Suprapubic skin (tissue), 4 donors: ENCODE data around the gene SGTA. TPM values are rescaled to one million over a fixed set of nuclear protein-coding genes. Genes with fewer than 3 reads are reported as not detected.
"Not testable (repeated sequence)": the region's sequence is repeated elsewhere in the genome, so short reads cannot be mapped to it uniquely, and the experiment has no call there.

ENCODE experiments used
- DNase-seq, 2 donors: peaks; one replicate each; pipeline ENCODE4 v3.0.0-alpha.2; 2019; ENCODE audit warnings: low spot score in 2 of 2
- H3K27ac ChIP-seq: fragments of 200-600 bp; sonication (generic); one replicate; pipeline ENCODE4 v1.5.1; 2019
- H3K27me3 ChIP-seq: fragments of 200-600 bp; sonication (generic); one replicate; pipeline ENCODE4 v1.5.1; 2019
- H3K36me3 ChIP-seq: fragments of 200-600 bp; sonication (generic); one replicate; pipeline ENCODE4 v1.5.1; 2019
- H3K4me1 ChIP-seq: fragments of 200-600 bp; sonication (generic); one replicate; pipeline ENCODE4 v1.5.1; 2019
- H3K4me3 ChIP-seq: fragments of 200-600 bp; sonication (generic); one replicate; pipeline ENCODE4 v1.5.1; 2019; ENCODE audit warnings: mild to moderate bottlenecking
- H3K9me3 ChIP-seq: fragments of 200-600 bp; sonication (generic); one replicate; pipeline ENCODE4 v1.5.1; 2019
- CTCF ChIP-seq, 2 donors: fragments of 200-600 bp in 1 of 2; fragments of 450-650 bp in 1 of 2; sonication (generic) in 1 of 2; IDR thresholded peaks; one replicate each; pipeline ENCODE4 v1.5.1; 2016 to 2019; ENCODE audit warnings: antibody characterized with exemption in 2 of 2, mild to moderate bottlenecking in 1 of 2, moderate library complexity in 1 of 2
- EP300 ChIP-seq: sonication (generic); formaldehyde crosslinking; IDR thresholded peaks from one replicate; pipeline ENCODE4 v1.6.1; 2017; ENCODE audit warnings: antibody characterized with exemption
- POLR2A ChIP-seq, 2 donors: fragments of 450-650 bp; IDR thresholded peaks; one replicate each; pipeline ENCODE4 v1.6.1; 2017; ENCODE audit warnings: antibody characterized with exemption in 2 of 2, mild to moderate bottlenecking in 2 of 2, moderate library complexity in 2 of 2
- POLR2AphosphoS5 ChIP-seq, 3 donors: sonication (generic); formaldehyde crosslinking; IDR thresholded peaks; one replicate each; pipeline ENCODE4 v1.6.1; 2017; ENCODE audit warnings: antibody characterized with exemption in 3 of 3
- WGBS: methylation state at CpG from one replicate; pipeline ENCODE4 v1.1.5; 2018; 5-methylcytosine and 5-hydroxymethylcytosine counted together
- total RNA-seq, 4 donors: library from RNA; depleted of rRNA; stranded (reverse); fragments of >200 nt; gene quantifications; one replicate each; pipeline ENCODE4 v1.1.0, GENCODE V29; 2016

SGTA gene
- total RNA-seq, 4 donors from 2014 or later = 29.1 to 48.9 (median 40.6) TPM

- Histone ChIP-seq H3K36me3 (no peaks in the 10 kb centered on the region), H3K9me3 (peaks cover 7% of the 10 kb centered on the region), H3K27ac (no peak overlapping the region), H3K4me1 (peaks cover 14% of the 10 kb centered on the region), H3K4me3 (no peak overlapping the region), H3K27me3 (peaks cover 25% of the 10 kb centered on the region)
- WGBS = 100% methylated on average over 2 of the region's 19 CpGs
- no peak for TF ChIP-seq POLR2A (IDR thresholded peaks at IDR 0.05)
- no peak for TF ChIP-seq POLR2AphosphoS5 (IDR thresholded peaks at IDR 0.05)
- TF ChIP-seq CTCF (IDR thresholded peaks at IDR 0.05) = no peak
- TF ChIP-seq EP300 = no peak
- no peak for DNase-seq
Measured at GRCh38 chr19:2716275-2716650, 66.8 kb downstream of the SGTA start.

GRCh38 chr19:2715470-2716274 is 67.4 kb downstream of the SGTA start:
- no peaks in the 10 kb centered on the region for H3K36me3 ChIP-seq
- whole genome bisulfite sequencing = 94% methylated on average over 9 of the region's 12 CpGs
- no peak for DNase-seq
- H3K9me3 ChIP-seq = peaks cover 7% of the 10 kb centered on the region
- H3K4me3 ChIP-seq = no peak overlapping the region
- no peak overlapping the region for H3K27ac ChIP-seq
- H3K27me3 ChIP-seq = peaks cover 21% of the 10 kb centered on the region
- peaks cover 9% of the 10 kb centered on the region for H3K4me1 ChIP-seq
- TF ChIP-seq CTCF (IDR thresholded peaks at IDR 0.05) (no peak), POLR2AphosphoS5 (IDR thresholded peaks at IDR 0.05) (no peak), EP300 (no peak), POLR2A (IDR thresholded peaks at IDR 0.05) (no peak)

- Histone ChIP-seq H3K9me3 (peaks cover 7% of the 10 kb centered on the region), H3K36me3 (no peaks in the 10 kb centered on the region), H3K4me3 (no peak overlapping the region), H3K27ac (no peak overlapping the region), H3K27me3 (peaks cover 11% of the 10 kb centered on the region), H3K4me1 (no peaks in the 10 kb centered on the region)
- no peak for DNase-seq
- TF ChIP-seq EP300 = no peak
- TF ChIP-seq POLR2A (IDR thresholded peaks at IDR 0.05) = no peak
- no peak for TF ChIP-seq CTCF (IDR thresholded peaks at IDR 0.05)
- no peak for TF ChIP-seq POLR2AphosphoS5 (IDR thresholded peaks at IDR 0.05)
- 88% methylated on average over 14 of the region's 16 CpGs for WGBS
Measured at GRCh38 chr19:2714531-2715269, 68.4 kb downstream of the SGTA start.

- H3K9me3 ChIP-seq, H3K4me1 ChIP-seq, H3K27ac ChIP-seq, H3K4me3 ChIP-seq, DNase-seq, H3K36me3 ChIP-seq: not testable (repeated sequence)
- WGBS = 78% methylated on average over 1 of the region's 1 CpG
- H3K27me3 ChIP-seq = peaks cover 11% of the 10 kb centered on the region
Measured at GRCh38 chr19:2714102-2714501, 69.0 kb downstream of the SGTA start.

GRCh38 chr19:2713170-2713569 is 69.9 kb downstream of the SGTA start:
- 90% methylated on average over 3 of the region's 3 CpGs for WGBS
- H3K36me3 ChIP-seq, DNase-seq, H3K4me3 ChIP-seq, H3K27ac ChIP-seq, H3K4me1 ChIP-seq, H3K9me3 ChIP-seq: not testable (repeated sequence)
- H3K27me3 ChIP-seq = peaks cover 11% of the 10 kb centered on the region

- Histone ChIP-seq H3K27me3 (peaks cover 11% of the 10 kb centered on the region), H3K9me3 (peaks cover 7% of the 10 kb centered on the region), H3K4me1 (no peaks in the 10 kb centered on the region), H3K4me3 (no peak overlapping the region), H3K27ac (no peak overlapping the region), H3K36me3 (no peaks in the 10 kb centered on the region)
- DNase-seq = no peak
- TF ChIP-seq POLR2AphosphoS5 (IDR thresholded peaks at IDR 0.05) = no peak
- no peak for TF ChIP-seq CTCF (IDR thresholded peaks at IDR 0.05)
- TF ChIP-seq POLR2A (IDR thresholded peaks at IDR 0.05) = no peak
- no peak for TF ChIP-seq EP300
- WGBS = 80% methylated on average over 5 of the region's 5 CpGs
Measured at GRCh38 chr19:2711875-2712205, 71.2 kb downstream of the SGTA start.
